CD4-positive, alpha-beta T cell treated with Interleukin-15 for 4 hours (primary cell): ENCODE data around the gene SIT1.

Source experiments
- DNase-seq: peaks from one replicate; pipeline ENCODE4 v3.0.0-alpha.2; 2020; ENCODE audit warnings: low spot score

Gene SIT1

DNA sequence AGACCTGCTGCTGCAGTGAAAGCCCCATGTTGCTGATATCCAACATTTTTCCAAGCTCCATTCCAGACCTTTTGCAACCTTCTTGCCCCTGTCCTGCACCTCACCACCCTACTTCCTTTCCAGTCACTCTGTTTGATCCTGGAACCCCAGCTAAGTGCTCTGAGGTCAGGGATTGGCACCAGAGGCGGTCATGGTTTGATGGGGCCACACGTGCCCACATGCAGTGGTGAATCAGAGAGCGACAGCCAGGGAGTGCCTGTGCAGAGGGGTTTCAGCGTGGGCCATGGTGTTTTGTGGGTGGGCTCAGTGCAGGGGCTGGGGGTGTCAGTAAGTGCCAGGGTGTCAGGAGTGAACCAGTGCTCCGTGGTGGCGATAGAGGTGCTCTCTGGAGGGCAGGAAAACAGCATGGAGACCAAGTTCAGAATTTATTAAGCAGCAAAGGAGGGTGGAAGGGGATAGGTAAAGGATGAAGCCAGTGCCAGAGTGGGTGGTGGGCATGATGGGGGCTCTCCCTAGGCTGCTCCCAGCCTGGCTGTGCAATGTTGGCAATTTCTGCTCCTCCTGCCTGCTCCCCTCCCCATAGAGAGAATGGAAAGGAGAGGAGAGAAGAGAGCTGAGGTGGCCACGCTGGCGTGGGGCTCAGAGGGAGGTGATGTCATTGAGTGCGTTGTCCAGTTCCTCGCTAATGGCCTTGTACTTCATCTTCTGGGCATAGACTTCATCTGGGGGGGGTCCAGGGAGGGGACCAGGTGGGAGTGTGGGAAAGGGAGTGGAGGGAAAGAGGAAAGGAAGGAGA, 32.0 kb upstream of the SIT1 start:
- no peak for DNase-seq

DNA sequence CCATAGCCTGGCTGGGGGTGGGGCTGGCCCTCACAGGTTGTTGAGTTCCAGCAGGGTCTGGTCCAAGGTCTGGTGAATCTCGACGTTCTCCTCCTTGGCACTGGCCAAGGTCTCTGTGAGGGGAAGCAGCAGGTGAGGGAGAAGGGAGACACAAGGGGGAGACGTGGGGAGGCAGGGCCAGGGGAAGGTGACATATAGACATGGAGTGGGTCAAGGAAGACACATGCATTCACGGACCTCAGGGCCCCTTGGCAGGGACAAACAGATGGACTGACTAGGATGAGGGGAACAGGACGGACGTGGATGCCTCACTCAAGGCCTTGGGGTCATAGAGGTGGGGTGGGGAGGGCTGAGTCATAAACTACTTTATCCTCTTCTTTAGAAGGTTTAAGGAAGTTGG, 31.3 kb upstream of the SIT1 start:
- no peak for DNase-seq

DNA sequence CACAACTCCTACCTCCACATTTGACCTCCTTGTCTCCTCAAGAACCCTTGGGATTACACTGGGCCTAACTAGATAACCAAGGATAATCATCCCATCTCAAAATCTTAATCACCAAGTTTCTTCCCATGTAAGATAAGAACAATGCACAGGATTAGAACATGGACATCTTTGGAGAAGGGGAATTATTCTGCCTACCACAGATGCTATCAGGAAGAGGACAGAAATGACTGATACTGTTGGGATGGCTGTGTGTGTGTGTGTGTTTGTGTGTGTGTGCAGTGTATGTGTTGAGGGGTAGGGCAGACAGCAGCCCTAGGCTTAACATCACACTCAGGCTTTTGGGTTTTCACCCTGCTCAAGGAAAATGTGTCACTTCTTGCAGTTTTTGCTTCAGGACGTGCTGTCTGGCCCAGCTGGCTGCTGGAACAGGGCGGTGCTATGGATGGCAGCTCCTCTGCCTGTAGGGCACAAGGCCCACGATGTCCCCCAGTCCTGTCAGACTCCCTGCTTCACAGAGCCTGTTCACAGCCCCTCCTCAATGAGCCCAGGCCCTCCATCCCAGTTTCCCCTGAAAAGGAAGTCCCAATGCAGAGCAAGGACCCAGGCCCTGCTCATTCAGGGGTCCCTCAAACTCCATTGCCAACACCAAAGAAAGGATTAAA, 30.7 kb upstream of the SIT1 start:
- DNase-seq = no peak

DNA sequence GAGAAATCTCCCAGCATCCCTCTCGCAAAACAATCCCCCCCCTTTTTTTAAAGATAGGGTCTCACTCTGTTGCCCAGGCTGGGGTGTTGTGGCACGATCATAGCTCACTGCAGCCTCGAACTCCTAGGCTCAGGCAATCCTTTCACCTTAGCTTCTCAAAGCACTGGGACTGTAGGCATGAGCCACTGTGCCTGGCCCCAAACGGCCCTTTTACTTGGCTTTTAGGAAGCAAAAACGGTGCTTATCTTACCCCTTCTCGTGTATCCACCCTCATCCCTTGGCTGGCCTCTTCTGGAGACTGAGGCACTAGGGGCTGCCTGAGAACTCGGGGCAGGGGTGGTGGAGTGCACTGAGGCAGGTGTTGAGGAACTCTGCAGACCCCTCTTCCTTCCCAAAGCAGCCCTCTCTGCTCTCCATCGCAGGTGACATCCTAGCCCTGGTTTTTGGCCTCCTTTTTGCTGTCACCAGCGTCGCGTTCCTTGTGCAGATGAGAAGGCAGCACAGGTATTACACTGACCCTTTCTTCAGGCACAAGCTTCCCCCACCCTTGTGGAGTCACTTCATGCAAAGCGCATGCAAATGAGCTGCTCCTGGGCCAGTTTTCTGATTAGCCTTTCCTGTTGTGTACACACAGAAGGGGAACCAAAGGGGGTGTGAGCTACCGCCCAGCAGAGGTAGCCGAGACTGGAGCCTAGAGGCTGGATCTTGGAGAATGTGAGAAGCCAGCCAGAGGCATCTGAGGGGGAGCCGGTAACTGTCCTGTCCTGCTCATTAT, 29.8 kb upstream of the SIT1 start:
- no peak for DNase-seq

DNA sequence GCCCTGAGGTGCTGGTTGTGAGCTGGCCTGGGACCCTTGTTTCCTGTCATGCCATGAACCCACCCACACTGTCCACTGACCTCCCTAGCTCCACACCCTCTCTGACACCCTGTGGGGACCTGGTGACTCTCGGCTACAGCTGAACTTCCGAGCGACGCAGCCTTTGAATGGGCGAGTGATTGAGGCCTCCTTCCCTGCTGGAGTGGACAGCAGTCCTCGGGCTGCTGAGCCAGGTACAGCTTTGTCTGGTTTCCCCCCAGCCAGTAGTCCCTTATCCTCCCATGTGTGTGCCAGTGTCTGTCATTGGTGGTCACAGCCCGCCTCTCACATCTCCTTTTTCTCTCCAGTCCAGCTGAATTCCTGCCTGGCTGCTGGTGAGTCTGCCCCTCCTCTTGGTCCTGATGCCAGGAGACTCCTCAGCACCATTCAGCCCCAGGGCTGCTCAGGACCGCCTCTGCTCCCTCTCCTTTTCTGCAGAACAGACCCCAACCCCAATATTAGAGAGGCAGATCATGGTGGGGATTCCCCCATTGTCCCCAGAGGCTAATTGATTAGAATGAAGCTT, 29.1 kb upstream of the SIT1 start:
- DNase-seq = no peak

DNA sequence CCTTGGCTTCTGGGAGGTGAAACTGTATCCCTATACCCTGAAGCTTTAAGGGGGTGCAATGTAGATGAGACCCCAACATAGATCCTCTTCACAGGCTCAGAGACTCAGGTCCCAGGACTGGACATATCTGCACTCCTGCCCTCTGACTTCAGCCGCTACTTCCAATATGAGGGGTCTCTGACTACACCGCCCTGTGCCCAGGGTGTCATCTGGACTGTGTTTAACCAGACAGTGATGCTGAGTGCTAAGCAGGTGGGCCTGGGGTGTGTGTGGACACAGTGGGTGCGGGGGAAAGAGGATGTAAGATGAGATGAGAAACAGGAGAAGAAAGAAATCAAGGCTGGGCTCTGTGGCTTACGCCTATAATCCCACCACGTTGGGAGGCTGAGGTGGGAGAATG, 28.4 kb upstream of the SIT1 start:
- no peak for DNase-seq

DNA sequence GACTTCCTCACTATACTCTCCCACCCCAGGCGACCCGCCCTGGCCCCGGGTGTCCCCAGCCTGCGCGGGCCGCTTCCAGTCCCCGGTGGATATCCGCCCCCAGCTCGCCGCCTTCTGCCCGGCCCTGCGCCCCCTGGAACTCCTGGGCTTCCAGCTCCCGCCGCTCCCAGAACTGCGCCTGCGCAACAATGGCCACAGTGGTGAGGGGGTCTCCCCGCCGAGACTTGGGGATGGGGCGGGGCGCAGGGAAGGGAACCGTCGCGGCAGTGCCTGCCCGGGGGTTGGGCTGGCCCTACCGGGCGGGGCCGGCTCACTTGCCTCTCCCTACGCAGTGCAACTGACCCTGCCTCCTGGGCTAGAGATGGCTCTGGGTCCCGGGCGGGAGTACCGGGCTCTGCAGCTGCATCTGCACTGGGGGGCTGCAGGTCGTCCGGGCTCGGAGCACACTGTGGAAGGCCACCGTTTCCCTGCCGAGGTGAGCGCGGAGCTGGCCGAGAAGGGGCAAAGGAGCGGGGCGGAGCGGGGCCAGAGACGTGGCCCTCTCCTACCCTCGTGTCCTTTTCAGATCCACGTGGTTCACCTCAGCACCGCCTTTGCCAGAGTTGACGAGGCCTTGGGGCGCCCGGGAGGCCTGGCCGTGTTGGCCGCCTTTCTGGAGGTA, 25.1 kb upstream of the SIT1 start:
- DNase-seq = no peak

DNA sequence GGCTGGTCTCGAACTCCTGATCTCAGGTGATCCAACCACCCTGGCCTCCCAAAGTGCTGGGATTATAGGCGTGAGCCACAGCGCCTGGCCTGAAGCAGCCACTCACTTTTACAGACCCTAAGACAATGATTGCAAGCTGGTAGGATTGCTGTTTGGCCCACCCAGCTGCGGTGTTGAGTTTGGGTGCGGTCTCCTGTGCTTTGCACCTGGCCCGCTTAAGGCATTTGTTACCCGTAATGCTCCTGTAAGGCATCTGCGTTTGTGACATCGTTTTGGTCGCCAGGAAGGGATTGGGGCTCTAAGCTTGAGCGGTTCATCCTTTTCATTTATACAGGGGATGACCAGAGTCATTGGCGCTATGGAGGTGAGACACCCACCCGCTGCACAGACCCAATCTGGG, 24.5 kb upstream of the SIT1 start:
- no peak for DNase-seq

DNA sequence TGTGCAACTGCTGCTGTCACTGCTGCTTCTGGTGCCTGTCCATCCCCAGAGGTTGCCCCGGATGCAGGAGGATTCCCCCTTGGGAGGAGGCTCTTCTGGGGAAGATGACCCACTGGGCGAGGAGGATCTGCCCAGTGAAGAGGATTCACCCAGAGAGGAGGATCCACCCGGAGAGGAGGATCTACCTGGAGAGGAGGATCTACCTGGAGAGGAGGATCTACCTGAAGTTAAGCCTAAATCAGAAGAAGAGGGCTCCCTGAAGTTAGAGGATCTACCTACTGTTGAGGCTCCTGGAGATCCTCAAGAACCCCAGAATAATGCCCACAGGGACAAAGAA, 23.3 kb upstream of the SIT1 start:
- DNase-seq = no peak

DNA sequence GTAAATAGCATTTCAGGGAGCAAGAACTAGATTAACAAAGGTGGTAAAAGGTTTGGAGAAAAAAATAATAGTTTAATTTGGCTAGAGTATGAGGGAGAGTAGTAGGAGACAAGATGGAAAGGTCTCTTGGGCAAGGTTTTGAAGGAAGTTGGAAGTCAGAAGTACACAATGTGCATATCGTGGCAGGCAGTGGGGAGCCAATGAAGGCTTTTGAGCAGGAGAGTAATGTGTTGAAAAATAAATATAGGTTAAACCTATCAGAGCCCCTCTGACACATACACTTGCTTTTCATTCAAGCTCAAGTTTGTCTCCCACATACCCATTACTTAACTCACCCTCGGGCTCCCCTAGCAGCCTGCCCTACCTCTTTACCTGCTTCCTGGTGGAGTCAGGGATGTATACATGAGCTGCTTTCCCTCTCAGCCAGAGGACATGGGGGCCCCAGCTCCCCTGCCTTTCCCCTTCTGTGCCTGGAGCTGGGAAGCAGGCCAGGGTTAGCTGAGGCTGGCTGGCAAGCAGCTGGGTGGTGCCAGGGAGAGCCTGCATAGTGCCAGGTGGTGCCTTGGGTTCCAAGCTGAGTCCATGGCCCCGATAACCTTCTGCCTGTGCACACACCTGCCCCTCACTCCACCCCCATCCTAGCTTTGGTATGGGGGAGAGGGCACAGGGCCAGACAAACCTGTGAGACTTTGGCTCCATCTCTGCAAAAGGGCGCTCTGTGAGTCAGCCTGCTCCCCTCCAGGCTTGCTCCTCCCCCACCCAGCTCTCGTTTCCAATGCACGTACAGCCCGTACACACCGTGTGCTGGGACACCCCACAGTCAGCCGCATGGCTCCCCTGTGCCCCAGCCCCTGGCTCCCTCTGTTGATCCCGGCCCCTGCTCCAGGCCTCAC, 22.6 kb upstream of the SIT1 start, which contains the start of gene CA9:
CA9 (plus strand) TSS at position 797 of the 893 bp plus-strand sequence; CDS start at position 829, 32 bp downstream.
- DNase-seq = no peak

DNA sequence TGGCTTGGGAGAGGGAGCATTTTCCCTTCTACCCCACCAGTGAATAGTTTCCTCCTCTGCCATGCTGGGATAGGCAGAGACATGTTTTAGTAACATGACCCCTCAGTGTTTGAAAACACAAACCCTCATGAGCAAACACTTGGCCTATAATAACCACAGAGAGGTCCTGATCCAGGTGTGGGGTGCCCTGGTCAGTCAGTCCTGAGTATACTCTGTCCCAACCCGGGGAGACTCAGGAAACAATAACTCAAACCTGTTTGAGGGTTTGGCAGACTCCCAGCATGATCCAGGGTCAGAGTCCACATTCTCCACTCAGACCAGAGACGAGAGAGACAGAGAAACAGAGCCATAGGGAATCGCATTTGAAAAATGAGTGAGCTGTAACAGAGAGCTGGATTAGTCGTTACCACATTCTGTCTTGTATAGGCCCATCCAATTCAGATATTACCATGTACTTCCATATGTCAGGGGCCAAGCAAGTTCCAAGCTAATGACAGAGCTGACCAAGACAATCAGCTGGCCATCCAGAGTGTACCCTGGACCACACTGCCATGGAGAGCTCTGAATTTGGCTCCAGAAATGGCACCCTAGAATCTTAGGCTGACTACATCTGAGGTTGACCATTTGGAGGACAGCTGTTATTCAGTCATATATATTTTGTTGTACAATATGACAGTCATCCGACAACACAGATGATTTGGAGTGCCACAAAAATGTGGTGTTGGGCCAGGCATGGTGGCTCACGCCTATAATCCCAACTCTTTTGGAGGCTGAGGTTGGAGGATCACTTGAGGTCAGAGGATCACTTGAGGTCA, 18.8 kb upstream of the SIT1 start:
- no peak for DNase-seq

DNA sequence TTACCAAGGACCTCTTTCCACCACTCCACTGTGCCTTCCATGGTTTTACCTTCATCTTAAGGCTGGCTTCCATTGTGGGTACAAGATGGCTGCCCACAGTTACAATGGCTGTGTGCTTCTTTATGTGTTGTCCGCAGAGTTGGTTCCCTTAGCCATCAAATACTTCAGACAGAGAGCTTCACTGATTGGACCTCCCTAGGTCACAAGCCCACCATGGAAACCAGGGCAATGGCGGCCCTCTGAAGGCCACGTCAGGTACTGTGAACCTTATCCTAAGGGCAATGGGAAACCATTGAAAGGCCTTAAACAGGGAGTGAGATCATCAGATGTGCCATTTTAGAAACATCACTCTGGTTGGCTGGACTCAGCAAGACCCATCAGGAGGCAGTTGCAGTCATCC, 17.2 kb upstream of the SIT1 start:
- no peak for DNase-seq

DNA sequence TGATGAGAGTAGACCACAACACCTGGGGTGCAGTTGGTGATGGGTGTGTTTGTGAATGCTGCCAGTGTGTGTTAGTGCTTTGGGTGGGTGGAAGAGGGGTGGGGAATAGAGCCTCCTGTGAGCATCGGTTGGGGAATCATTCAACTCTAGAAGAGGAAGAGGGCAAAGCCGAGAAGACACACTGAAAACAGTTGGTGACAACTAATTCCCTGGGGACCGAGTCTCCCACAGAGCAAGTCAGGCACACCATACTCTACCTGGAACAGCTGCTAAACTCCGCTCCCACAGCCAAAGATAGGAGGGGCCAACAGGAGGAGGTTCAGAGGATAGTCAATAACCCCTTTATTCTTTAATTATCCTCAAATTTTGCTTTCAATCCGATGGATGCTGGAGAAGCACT, 15.8 kb upstream of the SIT1 start:
- no peak for DNase-seq

DNA sequence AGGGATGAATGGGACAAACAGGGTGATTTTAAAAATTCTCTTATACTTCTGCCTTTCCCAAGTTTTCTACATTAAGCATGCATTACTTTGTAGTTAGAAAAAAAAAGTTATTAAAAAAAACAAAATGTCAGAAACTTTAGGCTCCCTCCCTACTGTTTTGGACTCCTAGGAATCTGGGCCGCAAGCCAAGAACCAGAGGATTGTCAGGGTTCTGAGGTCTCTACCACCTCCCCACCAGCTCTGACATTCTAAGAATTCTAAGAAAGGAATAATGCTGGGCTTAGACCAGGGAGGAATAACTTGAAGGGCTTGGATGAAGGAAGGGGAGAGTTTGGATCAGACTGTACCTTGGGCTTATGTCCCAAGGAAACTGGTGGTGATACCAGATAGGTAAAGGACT, 15.3 kb upstream of the SIT1 start:
- DNase-seq = no peak

DNA sequence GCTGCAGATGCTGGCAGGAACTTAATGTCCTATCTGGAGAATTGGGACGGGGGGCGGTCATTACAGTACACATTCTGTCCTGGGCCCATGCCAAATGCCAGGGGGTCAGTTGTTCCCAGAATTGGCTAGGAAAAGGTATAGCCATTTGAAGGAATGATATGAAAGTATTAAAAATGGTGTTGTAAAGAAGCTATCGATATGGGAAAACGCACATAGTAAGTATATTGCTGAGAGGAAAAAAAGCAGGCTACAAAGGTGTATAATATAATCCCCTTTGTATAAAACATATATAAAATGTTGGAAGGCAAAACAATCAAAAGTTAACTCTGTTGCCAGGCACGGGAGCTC, 14.7 kb upstream of the SIT1 start:
- no peak for DNase-seq

DNA sequence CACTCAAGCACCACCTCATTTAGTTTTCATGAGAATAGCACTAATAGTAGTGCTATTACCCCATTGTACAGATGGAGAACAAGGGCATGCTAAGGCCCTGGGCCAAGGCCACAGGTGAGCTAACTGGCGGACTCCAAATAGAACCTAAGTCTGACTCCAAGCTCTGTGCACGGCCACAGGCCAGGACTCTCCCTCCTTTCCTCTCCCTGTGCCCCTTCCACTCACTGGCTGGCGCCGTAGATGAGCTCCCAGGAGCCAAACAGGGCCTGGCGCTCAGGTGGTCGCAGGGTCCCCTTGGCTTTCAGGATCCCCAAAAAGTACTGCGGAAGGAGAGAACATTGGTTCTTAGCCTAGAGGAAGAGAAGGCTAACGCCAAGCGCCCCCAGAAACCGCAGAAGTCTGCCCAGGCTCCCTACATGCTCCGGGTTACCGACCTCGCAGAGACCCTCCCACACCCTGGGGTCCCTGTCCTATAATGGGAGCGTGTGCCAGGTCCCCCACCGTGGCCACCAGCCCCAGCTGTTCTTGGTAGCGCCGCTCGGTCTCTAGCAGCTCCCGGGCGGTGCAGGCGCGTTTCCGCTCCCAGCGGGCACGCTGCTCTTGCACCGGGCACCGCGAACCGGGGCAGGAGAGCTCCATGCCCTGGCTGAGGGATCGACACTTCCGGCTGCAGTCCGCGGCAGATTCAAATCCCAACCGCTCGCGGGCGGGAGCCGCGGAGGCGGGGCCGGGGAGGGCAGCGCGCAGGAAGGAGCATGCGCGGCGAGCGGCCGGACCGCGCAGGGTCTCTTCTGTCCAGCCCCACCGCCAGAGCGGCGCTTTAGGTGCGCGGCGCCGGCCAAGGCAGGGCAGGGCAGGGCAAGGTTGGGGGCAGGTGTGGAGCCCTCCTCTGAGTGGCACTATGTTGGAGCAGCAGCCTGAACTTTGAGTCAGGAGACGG, 14.1 kb upstream of the SIT1 start, which contains the start of gene ARHGEF39:
ARHGEF39 (minus strand) TSS at position 665 of the 940 bp plus-strand sequence; CDS start at position 639, 26 bp downstream.
- DNase-seq = peak; percentile 55

DNA sequence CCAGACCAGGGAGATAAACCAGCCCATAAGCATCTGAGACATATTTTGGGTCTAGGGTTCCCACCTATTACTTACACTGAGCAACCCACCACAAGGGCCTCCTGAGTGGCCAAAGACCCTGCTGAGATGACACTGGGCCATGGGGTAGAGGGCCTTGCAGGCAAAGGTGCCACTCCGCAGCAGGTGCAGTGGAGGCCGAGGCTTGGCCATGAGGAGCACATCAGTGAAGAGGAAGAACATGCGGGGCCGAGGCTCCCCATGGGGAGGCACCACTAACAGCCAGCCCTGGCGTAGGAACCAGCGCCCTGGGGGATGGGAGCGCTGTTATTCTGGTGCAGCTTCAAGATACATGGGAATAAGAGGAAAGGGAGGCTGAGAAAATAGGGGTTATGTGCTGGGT, 11.7 kb upstream of the SIT1 start:
- no peak for DNase-seq

DNA sequence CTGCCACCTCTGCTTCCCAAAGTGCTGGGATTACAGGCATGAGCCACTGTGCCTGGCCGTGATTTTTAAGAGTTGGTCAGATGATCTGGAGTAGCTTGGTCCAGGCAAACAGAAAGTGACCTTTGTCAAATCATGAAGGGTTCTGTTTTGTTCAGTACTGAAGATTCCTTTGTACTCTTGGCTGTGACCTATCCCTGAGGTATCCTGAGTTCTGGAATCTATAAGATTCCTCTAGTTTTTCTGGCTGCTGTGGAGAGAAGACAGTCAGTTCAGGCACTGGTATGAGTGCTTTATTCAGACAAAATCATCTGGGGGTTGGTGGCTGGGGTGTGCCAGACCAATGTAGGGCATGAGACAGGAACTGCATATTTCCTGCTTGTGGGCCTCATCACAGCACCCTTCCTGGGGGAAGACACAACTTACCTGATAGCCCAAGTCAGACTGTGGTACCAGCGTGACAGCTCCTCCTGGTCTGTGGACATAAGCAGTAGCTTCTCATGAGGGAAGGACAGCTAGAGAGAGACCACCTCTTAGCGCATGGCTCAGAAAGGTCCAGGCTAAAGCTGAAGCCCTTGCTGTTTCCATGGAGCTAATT, 11.1 kb upstream of the SIT1 start:
- peak; percentile 54 for DNase-seq

DNA sequence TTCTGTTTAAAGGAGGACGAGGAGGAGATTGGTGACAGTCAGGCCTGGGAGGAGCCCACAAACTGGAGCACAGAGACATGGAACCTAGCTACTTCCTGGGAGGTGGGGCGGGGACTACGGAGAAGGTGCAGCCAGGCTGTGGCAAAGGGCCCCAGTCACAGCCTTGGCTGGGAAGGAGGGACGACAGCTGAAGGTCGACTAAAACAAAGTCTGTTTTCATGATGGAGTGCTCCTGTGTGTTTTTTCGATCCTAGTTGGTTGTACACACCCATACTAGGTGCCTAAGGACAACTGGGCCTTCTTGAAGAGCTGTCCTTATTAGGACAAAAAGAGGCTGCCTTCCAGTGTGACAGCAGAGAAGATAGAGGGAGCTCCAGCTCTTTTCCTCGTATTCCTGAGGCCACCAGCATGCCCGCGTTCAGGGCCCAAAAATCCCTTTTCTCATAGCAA, 10.3 kb upstream of the SIT1 start:
- no peak for DNase-seq
